ENCODE data around the gene CLCN6. TPM values are rescaled to one million over a fixed set of nuclear protein-coding genes. Genes with fewer than 3 reads are reported as not detected.
A peak's percentile ranks its signal among the peaks of the same experiment; 100 is the strongest.

The CLCN6 gene
- polyA plus RNA-seq, 1 donor from 2014 or later, result 12.5 TPM

DNA sequence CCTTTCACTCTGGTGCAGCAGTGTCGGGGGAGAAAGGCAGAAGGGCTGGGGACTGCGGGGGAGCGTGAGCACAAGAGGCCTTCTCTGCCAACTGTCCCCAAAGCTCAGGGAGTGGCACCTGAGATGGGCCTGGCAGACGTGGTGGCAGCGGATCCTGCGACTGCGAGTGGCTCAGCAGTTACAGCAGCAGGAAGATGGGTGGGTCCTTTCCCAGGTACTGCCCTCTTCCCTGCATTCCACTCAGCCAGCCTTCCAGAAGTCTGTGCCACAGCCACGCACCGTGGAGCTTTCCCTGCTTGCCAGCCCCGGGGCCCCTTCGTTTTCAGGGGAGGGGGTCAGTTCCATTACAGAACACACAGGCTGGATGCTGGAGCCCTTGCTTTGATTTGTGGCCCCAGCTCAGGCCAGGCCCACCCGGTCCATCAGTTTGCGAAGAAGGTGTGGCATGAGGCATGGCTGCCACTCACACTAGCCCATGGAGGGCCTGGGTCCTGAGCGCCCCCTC, 17.4 kb upstream of the CLCN6 start:
- H3K9ac ChIP-seq (ENCODE audit: low read length), result no peak overlapping the region
- no peak overlapping the region for H3K4me2 ChIP-seq (ENCODE audit: low read length)
- no peaks in the 10 kb centered on the region for H3F3A ChIP-seq (ENCODE audit: insufficient read depth, low read length, poor library complexity, severe bottlenecking)
- H3K4me3 ChIP-seq (ENCODE audit: low read length), result no peak overlapping the region
- H3K9me3 ChIP-seq (ENCODE audit: low read length), result no peaks in the 10 kb centered on the region
- no peaks in the 10 kb centered on the region for H3K9me2 ChIP-seq (ENCODE audit: insufficient read depth, low read length)
- no peaks in the 10 kb centered on the region for H3K36me3 ChIP-seq (ENCODE audit: insufficient read depth, low read length)
- H4K20me1 ChIP-seq (ENCODE audit: insufficient read depth), result no peaks in the 10 kb centered on the region
- H3K79me2 ChIP-seq (replicated peaks; ENCODE audit: insufficient read depth, low read length), result no peaks in the 10 kb centered on the region
- H3K27ac ChIP-seq (ENCODE audit: low read length), result no peak overlapping the region
- TF ChIP-seq TAF1 (IDR thresholded peaks at IDR 0.05; ENCODE audit: low read depth) (no peak), EP300 (conservative IDR thresholded peaks at IDR 0.05; ENCODE audit: poor library complexity, severe bottlenecking) (no peak), SMC3 (conservative IDR thresholded peaks at IDR 0.05; ENCODE audit: poor library complexity) (no peak), MXI1 (conservative IDR thresholded peaks at IDR 0.05; ENCODE audit: poor library complexity, severe bottlenecking) (no peak)
- TF ChIP-seq, protein P1, sequence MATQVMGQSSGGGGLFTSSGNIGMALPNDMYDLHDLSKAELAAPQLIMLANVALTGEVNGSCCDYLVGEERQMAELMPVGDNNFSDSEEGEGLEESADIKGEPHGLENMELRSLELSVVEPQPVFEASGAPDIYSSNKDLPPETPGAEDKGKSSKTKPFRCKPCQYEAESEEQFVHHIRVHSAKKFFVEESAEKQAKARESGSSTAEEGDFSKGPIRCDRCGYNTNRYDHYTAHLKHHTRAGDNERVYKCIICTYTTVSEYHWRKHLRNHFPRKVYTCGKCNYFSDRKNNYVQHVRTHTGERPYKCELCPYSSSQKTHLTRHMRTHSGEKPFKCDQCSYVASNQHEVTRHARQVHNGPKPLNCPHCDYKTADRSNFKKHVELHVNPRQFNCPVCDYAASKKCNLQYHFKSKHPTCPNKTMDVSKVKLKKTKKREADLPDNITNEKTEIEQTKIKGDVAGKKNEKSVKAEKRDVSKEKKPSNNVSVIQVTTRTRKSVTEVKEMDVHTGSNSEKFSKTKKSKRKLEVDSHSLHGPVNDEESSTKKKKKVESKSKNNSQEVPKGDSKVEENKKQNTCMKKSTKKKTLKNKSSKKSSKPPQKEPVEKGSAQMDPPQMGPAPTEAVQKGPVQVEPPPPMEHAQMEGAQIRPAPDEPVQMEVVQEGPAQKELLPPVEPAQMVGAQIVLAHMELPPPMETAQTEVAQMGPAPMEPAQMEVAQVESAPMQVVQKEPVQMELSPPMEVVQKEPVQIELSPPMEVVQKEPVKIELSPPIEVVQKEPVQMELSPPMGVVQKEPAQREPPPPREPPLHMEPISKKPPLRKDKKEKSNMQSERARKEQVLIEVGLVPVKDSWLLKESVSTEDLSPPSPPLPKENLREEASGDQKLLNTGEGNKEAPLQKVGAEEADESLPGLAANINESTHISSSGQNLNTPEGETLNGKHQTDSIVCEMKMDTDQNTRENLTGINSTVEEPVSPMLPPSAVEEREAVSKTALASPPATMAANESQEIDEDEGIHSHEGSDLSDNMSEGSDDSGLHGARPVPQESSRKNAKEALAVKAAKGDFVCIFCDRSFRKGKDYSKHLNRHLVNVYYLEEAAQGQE (IDR thresholded peaks at IDR 0.05; ENCODE audit: borderline replicate concordance), result no peak
- no peak overlapping the region for H2AFZ ChIP-seq (ENCODE audit: low read depth, low read length)
- H3K27me3 ChIP-seq (ENCODE audit: insufficient read depth, low read depth, low read length), result no peaks in the 10 kb centered on the region

DNA sequence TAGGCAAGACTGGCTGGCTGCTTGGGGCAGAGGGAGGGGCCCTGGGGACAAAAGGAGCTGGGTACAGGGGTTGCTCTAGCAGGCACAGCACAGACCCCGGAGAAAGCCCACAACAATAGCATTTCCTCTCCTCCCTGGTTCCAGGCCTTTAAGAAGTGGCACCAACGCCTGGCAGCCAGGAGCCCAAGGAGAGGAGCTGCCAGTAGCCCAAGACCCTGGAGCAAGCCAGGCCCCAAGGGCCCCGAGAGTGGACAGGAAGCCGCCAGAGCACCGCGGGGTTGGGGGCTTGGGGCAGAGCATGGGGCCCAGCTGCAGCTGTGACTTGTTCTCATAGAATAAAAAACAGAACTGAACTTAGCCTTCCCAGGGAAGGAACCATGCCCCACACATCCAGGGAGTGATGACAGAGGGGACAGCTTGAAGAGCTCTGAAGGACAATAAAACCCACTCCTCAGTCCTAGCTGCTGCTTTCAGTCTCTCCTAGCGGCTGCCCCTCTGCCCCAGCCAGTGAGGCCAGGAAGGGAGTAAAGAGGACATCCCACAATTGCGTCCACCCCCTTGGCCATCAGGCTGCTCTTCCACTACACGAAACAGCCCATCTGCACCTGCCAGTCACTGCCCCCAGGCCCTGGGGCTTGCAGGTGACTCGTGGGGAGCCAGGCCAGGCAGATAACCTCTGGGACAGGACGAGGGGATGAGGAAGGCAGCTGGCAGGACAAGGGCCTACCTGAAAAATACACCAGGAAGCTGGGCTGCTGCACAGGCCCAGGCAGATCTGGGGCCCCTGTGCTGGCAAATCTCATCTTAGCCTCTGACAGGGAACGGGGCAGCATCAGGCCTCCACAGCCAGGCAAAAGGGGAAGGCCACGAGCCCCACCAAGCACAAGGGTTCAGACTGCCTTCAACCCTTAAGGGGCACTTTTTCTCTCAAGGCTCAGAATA, 16.6 kb upstream of the CLCN6 start:
- H3K9me2 ChIP-seq (ENCODE audit: insufficient read depth, low read length), result no peaks in the 10 kb centered on the region
- no peak overlapping the region for H2AFZ ChIP-seq (ENCODE audit: low read depth, low read length)
- no peaks in the 10 kb centered on the region for H3K79me2 ChIP-seq (replicated peaks; ENCODE audit: insufficient read depth, low read length)
- no peak overlapping the region for H3K27ac ChIP-seq (ENCODE audit: low read length)
- H3K9me3 ChIP-seq (ENCODE audit: low read length), result no peaks in the 10 kb centered on the region
- no peak overlapping the region for H3K4me3 ChIP-seq (ENCODE audit: low read length)
- H3K27me3 ChIP-seq (ENCODE audit: insufficient read depth, low read depth, low read length), result no peaks in the 10 kb centered on the region
- H3K4me2 ChIP-seq (ENCODE audit: low read length), result no peak overlapping the region
- no peaks in the 10 kb centered on the region for H3F3A ChIP-seq (ENCODE audit: insufficient read depth, low read length, poor library complexity, severe bottlenecking)
- H3K36me3 ChIP-seq (ENCODE audit: insufficient read depth, low read length), result no peaks in the 10 kb centered on the region
- H3K9ac ChIP-seq (ENCODE audit: low read length), result no peak overlapping the region
- no peaks in the 10 kb centered on the region for H4K20me1 ChIP-seq (ENCODE audit: insufficient read depth)
- TF ChIP-seq POLR2AphosphoS5 (IDR thresholded peaks at IDR 0.05) (peak; percentile 6), TAF1 (IDR thresholded peaks at IDR 0.05; ENCODE audit: low read depth) (no peak)

DNA sequence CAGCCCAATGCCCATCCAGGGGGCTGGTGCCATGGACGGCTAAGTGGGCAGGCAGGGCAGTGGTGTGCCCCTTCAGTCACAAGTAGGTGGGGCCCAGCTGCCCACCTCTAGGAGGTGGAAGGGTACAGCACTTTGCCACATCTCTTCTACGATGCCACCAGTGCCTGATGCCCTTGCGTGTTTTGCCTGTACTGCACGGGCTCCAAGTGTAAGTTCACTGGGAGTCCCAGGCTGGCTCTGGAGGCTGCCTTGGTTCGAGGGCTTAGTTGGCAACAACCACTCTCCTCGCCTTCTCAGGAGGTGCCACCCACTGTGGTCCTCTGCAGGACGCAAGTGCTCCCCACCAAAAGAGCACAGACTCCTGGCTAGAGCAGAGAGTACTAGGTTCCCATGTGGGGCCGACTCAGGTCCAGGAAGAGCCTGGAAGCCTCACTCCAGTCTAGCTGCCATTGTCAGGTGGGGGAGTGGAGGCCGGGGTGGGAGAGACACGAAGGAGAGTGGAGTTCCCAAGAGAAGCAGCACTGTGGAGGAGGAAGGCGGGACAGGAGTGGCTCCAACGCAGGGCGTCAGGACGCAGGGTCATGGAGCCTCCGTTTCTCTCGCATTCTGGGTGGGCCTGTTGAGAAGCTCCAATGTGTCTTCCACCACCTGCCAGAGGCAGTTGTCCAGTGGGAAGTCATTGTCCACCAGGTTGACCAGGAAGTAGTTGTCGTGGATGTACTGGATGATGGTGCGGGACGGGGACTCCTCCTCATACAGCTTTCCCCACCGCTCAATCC, 15.7 kb upstream of the CLCN6 start:
- Histone ChIP-seq H3K9me3 (ENCODE audit: low read length) (no peaks in the 10 kb centered on the region), H3K9ac (ENCODE audit: low read length) (no peak overlapping the region), H2AFZ (ENCODE audit: low read depth, low read length) (no peak overlapping the region), H4K20me1 (ENCODE audit: insufficient read depth) (no peaks in the 10 kb centered on the region), H3K27me3 (ENCODE audit: insufficient read depth, low read depth, low read length) (no peaks in the 10 kb centered on the region), H3K4me3 (ENCODE audit: low read length) (no peak overlapping the region), H3K27ac (ENCODE audit: low read length) (no peak overlapping the region), H3K4me2 (ENCODE audit: low read length) (no peak overlapping the region), H3K9me2 (ENCODE audit: insufficient read depth, low read length) (no peaks in the 10 kb centered on the region), H3K36me3 (ENCODE audit: insufficient read depth, low read length) (no peaks in the 10 kb centered on the region), H3F3A (ENCODE audit: insufficient read depth, low read length, poor library complexity, severe bottlenecking) (no peaks in the 10 kb centered on the region), H3K79me2 (replicated peaks; ENCODE audit: insufficient read depth, low read length) (no peaks in the 10 kb centered on the region)
- no peak for TF ChIP-seq SMC3 (conservative IDR thresholded peaks at IDR 0.05; ENCODE audit: poor library complexity)
- no peak for TF ChIP-seq TAF1 (IDR thresholded peaks at IDR 0.05; ENCODE audit: low read depth)
- TF ChIP-seq MXI1 (conservative IDR thresholded peaks at IDR 0.05; ENCODE audit: poor library complexity, severe bottlenecking), result no peak
- TF ChIP-seq, protein P2, sequence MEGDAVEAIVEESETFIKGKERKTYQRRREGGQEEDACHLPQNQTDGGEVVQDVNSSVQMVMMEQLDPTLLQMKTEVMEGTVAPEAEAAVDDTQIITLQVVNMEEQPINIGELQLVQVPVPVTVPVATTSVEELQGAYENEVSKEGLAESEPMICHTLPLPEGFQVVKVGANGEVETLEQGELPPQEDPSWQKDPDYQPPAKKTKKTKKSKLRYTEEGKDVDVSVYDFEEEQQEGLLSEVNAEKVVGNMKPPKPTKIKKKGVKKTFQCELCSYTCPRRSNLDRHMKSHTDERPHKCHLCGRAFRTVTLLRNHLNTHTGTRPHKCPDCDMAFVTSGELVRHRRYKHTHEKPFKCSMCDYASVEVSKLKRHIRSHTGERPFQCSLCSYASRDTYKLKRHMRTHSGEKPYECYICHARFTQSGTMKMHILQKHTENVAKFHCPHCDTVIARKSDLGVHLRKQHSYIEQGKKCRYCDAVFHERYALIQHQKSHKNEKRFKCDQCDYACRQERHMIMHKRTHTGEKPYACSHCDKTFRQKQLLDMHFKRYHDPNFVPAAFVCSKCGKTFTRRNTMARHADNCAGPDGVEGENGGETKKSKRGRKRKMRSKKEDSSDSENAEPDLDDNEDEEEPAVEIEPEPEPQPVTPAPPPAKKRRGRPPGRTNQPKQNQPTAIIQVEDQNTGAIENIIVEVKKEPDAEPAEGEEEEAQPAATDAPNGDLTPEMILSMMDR (IDR thresholded peaks at IDR 0.05; ENCODE audit: poor library complexity, severe bottlenecking), result no peak
- no peak for TF ChIP-seq EZH2 (IDR thresholded peaks at IDR 0.05; ENCODE audit: borderline replicate concordance, insufficient read depth, low read length, poor library complexity, severe bottlenecking)
- TF ChIP-seq POLR2AphosphoS5 (IDR thresholded peaks at IDR 0.05), result no peak
- TF ChIP-seq, protein P1 (IDR thresholded peaks at IDR 0.05; ENCODE audit: borderline replicate concordance), result no peak
- TF ChIP-seq EP300 (conservative IDR thresholded peaks at IDR 0.05; ENCODE audit: poor library complexity, severe bottlenecking), result no peak
- TF ChIP-seq RAD21 (conservative IDR thresholded peaks at IDR 0.05), result no peak
